ENCODE results near the gene ANKS4B.
"Not testable (repeated sequence)": the region's sequence is repeated elsewhere in the genome, so short reads cannot be mapped to it uniquely, and the experiment has no call there.

Gene ANKS4B

GRCh38 chr16:21233521-21234150 lies at the start of gene ANKS4B:
Gene ANKS4B (plus strand): TSS chr16:21233699. CDS start chr16:21233738, 39 bp downstream.
- no peak for DNase-seq

- DNase-seq = no peak
These were observed 49.5 kb upstream of the ANKS4B start for GRCh38 chr16:21183995-21184394.

GRCh38 chr16:21184834-21185233 lies 48.7 kb upstream of the ANKS4B start:
- no peak for DNase-seq

GRCh38 chr16:21185659-21186325 lies 47.7 kb upstream of the ANKS4B start:
- no peak for DNase-seq

- no peak for DNase-seq
These were observed 47.2 kb upstream of the ANKS4B start for GRCh38 chr16:21186326-21186691.

GRCh38 chr16:21189311-21189710 lies 44.2 kb upstream of the ANKS4B start:
- DNase-seq = no peak

- DNase-seq = no peak
These were observed 43.5 kb upstream of the ANKS4B start for GRCh38 chr16:21190013-21190412.

GRCh38 chr16:21190599-21190998 lies 42.9 kb upstream of the ANKS4B start:
- no peak for DNase-seq

GRCh38 chr16:21192991-21193390 lies 40.5 kb upstream of the ANKS4B start:
- no peak for DNase-seq

- no peak for DNase-seq
These were observed 38.7 kb upstream of the ANKS4B start for GRCh38 chr16:21194771-21195301.

- not testable (repeated sequence) for DNase-seq
These were observed 38.2 kb upstream of the ANKS4B start for GRCh38 chr16:21195330-21195729.

GRCh38 chr16:21197112-21197511 lies 36.4 kb upstream of the ANKS4B start:
- DNase-seq = no peak

- no peak for DNase-seq
These were observed 35.9 kb upstream of the ANKS4B start for GRCh38 chr16:21197621-21198020.

- DNase-seq = no peak
These were observed 33.8 kb upstream of the ANKS4B start for GRCh38 chr16:21199607-21200218.

- DNase-seq = no peak
These were observed 30.2 kb upstream of the ANKS4B start for GRCh38 chr16:21203155-21203797.

- no peak for DNase-seq
These were observed 28.2 kb upstream of the ANKS4B start for GRCh38 chr16:21205303-21205702.

- no peak for DNase-seq
These were observed 26.9 kb upstream of the ANKS4B start for GRCh38 chr16:21206550-21206949.

- DNase-seq = no peak
These were observed 24.9 kb upstream of the ANKS4B start for GRCh38 chr16:21208446-21209230.

- no peak for DNase-seq
These were observed 22.0 kb upstream of the ANKS4B start, which contains the start of gene ZP2 for GRCh38 chr16:21211486-21211885. Gene ZP2 (minus strand): TSS chr16:21211574. CDS start chr16:21211547, 27 bp downstream.

- no peak for DNase-seq
These were observed 19.4 kb upstream of the ANKS4B start for GRCh38 chr16:21214086-21214485.

- DNase-seq = no peak
These were observed 16.4 kb upstream of the ANKS4B start for GRCh38 chr16:21217121-21217520.

- DNase-seq = no peak
These were observed 15.3 kb upstream of the ANKS4B start for GRCh38 chr16:21218153-21218552.

GRCh38 chr16:21219551-21219950 lies 13.9 kb upstream of the ANKS4B start:
- no peak for DNase-seq

All from 8988T (cell line).